ENCODE measurements around the gene ZNF763.
A peak's percentile ranks its signal among the peaks of the same experiment; 100 is the strongest.

- no peak for TF ChIP-seq CTCF (IDR thresholded peaks at IDR 0.05; ENCODE audit: low read depth, low read length, missing input control)
- peak; percentile 76 for TF ChIP-seq TAF1 (conservative IDR thresholded peaks at IDR 0.05)
- no peak for TF ChIP-seq RXRA (IDR thresholded peaks at IDR 0.05)
- no peak for TF ChIP-seq NR2F2 (IDR thresholded peaks at IDR 0.05)
- peak; percentile 34 to 82 for TF ChIP-seq GABPA (IDR thresholded peaks at IDR 0.05 in 1 of 2, conservative IDR thresholded peaks at IDR 0.05 in 1 of 2)
- TF ChIP-seq YY1 (IDR thresholded peaks at IDR 0.05): peak; percentile 82
- peak in 1 of 2 donors; percentile 19 for TF ChIP-seq RAD21 (IDR thresholded peaks at IDR 0.05)
Measured at GRCh38 chr19:11924886-11925650, 39.8 kb upstream of the ZNF763 start, which contains the start of gene ZNF700.
